T-helper 22 cell (primary cell): ENCODE results near the gene PLAAT5.
"Not testable (repeated sequence)": the region's sequence is repeated elsewhere in the genome, so short reads cannot be mapped to it uniquely, and the experiment has no call there.

Experiments
- DNase-seq: peaks from one replicate; pipeline ENCODE4 v3.0.0-alpha.2; 2020; ENCODE audit warnings: low read depth

The PLAAT5 gene

DNA sequence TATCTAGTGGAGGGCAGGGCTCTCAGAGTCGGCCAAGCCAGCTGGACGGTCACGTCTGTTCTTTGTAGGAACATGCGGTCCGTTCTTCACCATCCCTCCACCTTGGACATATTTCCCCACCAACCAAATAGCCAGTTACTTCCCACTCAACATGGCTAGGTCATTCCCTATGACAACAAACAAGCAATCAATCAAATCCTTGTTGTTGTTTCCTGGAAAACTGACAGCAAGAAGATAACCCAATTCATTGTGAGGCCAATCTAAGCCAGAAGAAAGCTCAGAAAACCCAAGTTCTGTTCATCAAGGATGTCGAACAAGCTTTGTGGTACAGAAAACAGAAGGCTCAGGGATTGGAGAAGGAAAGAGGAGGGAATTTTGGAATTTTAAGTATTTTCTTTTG is 10.9 kb downstream of the PLAAT5 start:
- DNase-seq = no peak

- DNase-seq = peak; percentile 17
Observed at GRCh38 chr11:63478896-63479295, 12.1 kb downstream of the PLAAT5 start.

DNA sequence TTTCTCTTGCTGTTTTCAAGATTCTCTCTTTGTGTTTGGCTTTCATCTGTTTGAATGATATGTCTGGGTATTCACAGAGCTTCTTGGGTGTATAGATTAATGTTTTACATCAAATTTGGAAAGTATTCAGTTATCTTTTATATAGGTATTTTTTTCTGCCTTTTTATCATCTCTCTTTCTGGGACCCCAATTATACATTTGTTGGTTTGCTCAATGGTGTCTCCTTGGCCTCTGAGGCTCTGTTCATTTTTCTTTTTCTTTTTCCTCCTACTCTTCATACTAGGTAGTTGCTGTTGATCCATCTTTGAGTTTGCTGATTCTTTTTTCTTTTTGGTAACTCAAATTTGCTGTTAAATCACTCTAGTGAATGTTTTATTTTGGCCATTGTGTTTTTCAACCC is 14.3 kb downstream of the PLAAT5 start:
- no peak for DNase-seq

DNA sequence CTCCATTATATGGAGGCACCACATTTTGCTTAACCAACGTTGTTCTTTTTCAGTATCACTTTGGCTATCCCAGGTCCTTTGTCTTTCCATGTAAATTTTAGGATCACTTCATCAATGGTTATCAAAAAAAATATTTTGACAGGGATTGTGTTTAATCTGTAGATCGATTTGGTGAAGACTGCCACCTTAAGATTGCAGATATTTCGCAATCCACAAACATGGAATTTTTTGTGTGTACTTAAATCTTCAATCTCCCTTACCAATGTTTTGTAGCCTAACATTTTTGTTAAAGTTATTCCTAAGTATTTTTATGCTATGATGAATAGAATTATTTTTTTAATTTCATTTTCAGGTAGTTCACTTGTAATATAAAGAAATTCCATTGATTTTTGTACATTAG is 18.6 kb downstream of the PLAAT5 start:
- DNase-seq = no peak

- no peak for DNase-seq
Observed at GRCh38 chr11:63470311-63470710, 20.7 kb downstream of the PLAAT5 start.

- no peak for DNase-seq
Observed at GRCh38 chr11:63462137-63462536, 28.8 kb downstream of the PLAAT5 start.

DNA sequence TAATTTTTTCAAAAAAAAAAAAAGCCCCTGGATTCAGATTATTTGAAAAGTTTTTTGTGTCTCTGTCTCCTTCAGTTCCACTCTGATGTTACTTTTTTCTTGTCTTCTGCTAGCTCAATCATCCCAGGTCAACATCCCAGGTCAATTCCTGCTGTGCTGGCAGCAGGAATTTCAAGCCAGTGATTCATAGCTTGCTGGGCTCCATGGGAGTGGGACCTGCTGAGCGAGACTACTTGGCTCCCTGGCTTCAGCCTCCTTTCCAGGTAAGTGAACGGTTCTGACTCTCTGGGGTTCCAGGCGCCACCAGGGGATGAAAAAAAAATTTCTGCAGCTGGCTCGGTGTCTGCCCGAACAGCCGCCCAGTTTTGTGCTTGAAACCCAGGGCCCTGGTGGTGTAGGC is 31.4 kb downstream of the PLAAT5 start:
- no peak for DNase-seq

DNA sequence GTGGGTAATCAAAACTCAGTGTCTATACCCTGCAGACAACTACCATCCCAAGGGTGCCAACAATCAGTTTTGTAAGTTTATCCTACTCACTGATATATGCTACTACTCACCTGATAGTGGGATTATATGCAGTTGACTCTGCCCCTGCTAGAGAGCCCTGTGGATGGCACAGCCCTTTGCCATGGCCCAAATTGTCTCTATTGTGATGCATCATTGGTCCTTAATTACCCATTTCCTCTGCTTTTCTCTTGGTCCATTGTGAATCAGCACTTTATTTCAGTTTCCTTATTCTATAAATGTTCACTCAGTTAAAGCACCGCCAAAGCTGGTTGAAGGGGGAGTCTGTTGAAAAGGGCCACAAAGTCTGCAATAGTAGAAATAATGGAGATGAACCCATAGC is 42.3 kb downstream of the PLAAT5 start:
- no peak for DNase-seq

DNA sequence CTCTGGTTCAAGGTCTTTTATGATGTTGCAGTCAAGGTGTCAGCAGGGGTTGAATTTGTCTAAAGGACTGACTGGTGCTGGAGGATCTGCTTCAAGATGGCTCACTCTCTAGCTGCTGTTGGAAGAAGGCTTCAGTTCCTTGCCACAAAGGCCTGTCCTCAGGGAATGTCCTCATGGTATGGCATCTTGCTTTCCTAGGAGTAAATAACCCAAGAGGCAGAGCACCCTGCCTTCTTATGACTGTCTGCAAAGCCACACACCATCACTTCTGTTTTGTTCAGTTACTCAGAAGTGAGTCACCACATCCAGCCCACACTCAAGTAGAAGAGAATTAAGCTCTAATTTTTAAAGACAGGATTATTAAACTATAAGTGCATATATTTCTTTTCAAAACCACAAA is 45.2 kb downstream of the PLAAT5 start:
- DNase-seq = no peak

DNA sequence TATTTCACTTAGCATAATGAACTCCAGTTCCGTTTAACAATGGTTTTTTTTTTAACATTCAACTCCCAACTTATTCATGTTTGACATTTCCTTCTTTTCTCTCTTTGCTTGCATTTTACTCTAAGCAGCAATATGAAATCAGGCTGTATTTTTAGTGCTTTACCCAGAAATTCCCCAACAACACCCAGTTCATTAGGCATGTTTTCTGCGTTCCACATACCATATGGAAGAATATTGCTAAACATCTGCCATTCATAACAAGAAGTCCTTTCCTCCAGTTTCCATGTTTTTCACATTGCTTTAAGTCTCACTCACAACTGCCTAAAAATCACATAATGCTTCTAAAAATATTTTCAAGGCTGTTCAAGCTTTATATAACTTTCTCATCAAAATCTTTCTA is 45.8 kb downstream of the PLAAT5 start:
- no peak for DNase-seq

DNA sequence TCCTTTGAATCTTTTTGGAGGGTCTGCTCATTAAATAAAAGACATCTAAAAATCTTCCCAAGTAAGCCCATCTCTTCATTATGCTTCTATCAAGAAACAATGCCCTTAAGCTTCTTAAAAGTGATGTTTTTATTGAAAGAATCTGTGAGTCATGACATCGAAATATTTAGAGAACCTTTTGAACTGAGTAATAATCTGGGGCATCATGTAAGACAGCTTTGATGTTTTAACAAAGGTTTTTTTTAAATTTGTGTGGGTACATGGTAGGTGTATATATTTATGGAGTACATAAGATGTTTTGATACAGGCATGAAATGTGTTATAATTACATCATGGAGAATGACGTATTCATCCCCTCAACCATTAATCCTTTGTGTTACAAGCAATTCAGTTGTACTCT is 46.8 kb downstream of the PLAAT5 start:
- no peak for DNase-seq

DNA sequence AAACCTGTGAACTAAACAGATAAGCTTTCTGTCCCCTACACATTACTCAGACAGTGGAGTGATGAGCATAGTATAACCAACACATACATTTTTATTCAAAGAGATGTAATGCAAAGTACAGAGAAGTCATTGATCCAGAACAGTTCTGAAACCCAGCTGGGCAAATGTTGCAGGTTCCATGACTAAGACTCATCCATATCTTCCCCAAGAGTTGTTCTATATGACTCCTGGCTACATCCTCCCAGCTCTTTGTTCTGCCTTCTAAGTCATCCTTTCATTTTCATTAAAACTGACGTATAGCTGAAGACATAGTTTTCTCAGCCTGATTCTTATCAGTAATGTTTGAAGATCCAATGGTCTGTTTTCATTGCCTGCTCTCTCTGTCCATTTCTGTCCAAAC is 47.3 kb downstream of the PLAAT5 start:
- DNase-seq = no peak

DNA sequence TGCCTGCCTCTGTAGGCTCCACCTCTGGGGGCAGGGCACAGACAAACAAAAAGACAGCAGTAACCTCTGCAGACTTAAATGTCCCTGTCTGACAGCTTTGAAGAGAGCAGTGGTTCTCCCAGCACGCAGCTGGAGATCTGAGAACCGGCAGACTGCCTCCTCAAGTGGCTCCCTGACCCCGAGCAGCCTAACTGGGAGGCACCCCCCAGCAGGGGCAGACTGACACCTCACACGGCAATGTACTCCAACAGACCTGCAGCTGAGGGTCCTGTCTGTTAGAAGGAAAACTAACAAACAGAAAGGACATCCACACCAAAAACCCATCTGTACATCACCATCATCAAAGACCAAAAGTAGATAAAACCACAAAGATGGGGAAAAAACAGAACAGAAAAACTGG is 55.1 kb downstream of the PLAAT5 start:
- not testable (repeated sequence) for DNase-seq

- DNase-seq = not testable (repeated sequence)
Observed at GRCh38 chr11:63435351-63435750, 55.6 kb downstream of the PLAAT5 start.

DNA sequence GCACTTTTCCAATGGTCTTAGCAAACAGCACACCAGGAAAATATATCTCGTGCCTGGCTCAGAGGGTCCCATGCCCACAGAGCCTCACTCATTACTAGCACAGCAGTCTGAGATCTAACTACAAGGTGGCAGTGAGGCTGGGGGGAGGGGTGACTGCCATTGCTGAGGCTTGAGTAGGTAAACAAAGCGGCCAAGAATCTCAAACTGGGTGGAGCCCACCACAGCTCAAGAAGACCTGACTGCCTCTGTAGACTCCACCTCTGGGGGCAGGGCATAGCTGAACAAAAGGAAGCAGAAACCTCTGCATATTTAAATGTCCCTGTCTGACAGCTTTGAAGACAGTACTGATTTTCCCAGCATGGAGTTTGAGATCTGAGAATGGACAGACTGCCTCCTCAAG is 60.2 kb downstream of the PLAAT5 start:
- not testable (repeated sequence) for DNase-seq

DNA sequence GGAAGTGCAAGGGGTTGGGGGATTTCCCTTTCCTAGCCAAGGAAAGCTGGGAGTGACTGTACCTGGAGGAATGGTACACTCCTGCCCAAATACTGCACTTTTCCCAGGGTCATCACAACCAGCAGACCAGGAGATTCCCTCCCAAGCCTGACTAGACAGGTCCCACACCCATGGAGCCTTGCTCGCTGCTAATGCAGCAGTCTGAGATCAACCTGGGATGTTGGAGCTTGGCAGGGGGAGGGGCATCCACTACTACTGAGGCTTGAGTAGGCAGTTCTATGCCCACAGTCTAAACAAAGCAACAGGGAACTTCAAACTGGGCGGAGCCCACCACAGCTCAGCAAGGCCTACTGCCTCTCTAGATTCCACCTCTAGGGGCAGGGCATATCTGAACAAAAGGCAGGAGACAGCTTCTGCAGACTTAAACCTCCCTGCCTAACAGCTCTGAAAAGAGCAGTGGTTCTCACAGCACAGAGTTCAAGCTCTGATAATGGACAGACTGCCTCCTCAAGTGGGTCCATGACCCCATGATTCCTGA is 62.9 kb downstream of the PLAAT5 start:
- no peak for DNase-seq

- no peak for DNase-seq
Observed at GRCh38 chr11:63417174-63417852, 73.7 kb downstream of the PLAAT5 start.
